ENCODE measurements around the gene GALNT13. TPM values are rescaled to one million over a fixed set of nuclear protein-coding genes. Genes with fewer than 3 reads are reported as not detected.

GALNT13 gene
- total RNA-seq, 2 experiments from 2014 or later: 0.32 to 0.60 TPM

GRCh38 chr2:154484338-154485099 is 612.8 kb downstream of the GALNT13 start:
- no peak for ATAC-seq
- no peak for TF ChIP-seq CTCF (IDR thresholded peaks at IDR 0.05)
- POLR2A ChIA-PET: no interaction called here
- no peak for DNase-seq
- H3K9me3 Mint-ChIP-seq: no peaks in the 10 kb centered on the region
- no peak overlapping the region for H3K4me3 Mint-ChIP-seq
- no peaks in the 10 kb centered on the region for H3K27me3 Mint-ChIP-seq
- H3K27ac Mint-ChIP-seq: no peak overlapping the region
- intact Hi-C loops (cut with micrococcal nuclease): no loop called here
- CTCF ChIA-PET: no interaction called here
- H3K36me3 Mint-ChIP-seq (ENCODE audit: low read depth): no peaks in the 10 kb centered on the region
- H3K4me1 Mint-ChIP-seq (ENCODE audit: low read depth): no peaks in the 10 kb centered on the region

GRCh38 chr2:154488801-154489200 is 617.1 kb downstream of the GALNT13 start:
- no peaks in the 10 kb centered on the region for H3K27me3 Mint-ChIP-seq
- ATAC-seq (no peak), DNase-seq (no peak)
- no peaks in the 10 kb centered on the region for H3K36me3 Mint-ChIP-seq (ENCODE audit: low read depth)
- POLR2A ChIA-PET: no interaction called here
- CTCF ChIA-PET: no interaction called here
- no peak overlapping the region for H3K4me3 Mint-ChIP-seq
- no peak overlapping the region for H3K27ac Mint-ChIP-seq
- no peak for TF ChIP-seq CTCF (IDR thresholded peaks at IDR 0.05)
- H3K4me1 Mint-ChIP-seq (ENCODE audit: low read depth): no peaks in the 10 kb centered on the region
- no peaks in the 10 kb centered on the region for H3K9me3 Mint-ChIP-seq
- intact Hi-C loops (cut with micrococcal nuclease): no loop called here

GRCh38 chr2:154489266-154489858 is 617.6 kb downstream of the GALNT13 start:
- H3K4me1 Mint-ChIP-seq (ENCODE audit: low read depth): no peaks in the 10 kb centered on the region
- H3K27ac Mint-ChIP-seq: no peak overlapping the region
- ChIA-PET CTCF (no interaction called here), POLR2A (no interaction called here)
- H3K36me3 Mint-ChIP-seq (ENCODE audit: low read depth): no peaks in the 10 kb centered on the region
- no peak for TF ChIP-seq CTCF (IDR thresholded peaks at IDR 0.05)
- no peak for ATAC-seq
- H3K27me3 Mint-ChIP-seq: no peaks in the 10 kb centered on the region
- H3K9me3 Mint-ChIP-seq: peaks cover under 1% of the 10 kb centered on the region
- H3K4me3 Mint-ChIP-seq: no peak overlapping the region
- DNase-seq: no peak
- intact Hi-C loops (cut with micrococcal nuclease): no loop called here

GRCh38 chr2:154490530-154490929 is 618.8 kb downstream of the GALNT13 start:
- ChIA-PET CTCF (no interaction called here), POLR2A (no interaction called here)
- ATAC-seq (no peak), DNase-seq (no peak)
- TF ChIP-seq CTCF (IDR thresholded peaks at IDR 0.05): no peak
- H3K27me3 Mint-ChIP-seq: no peaks in the 10 kb centered on the region
- H3K4me1 Mint-ChIP-seq (ENCODE audit: low read depth): no peaks in the 10 kb centered on the region
- intact Hi-C loops (cut with micrococcal nuclease): no loop called here
- H3K9me3 Mint-ChIP-seq: peaks cover 1% of the 10 kb centered on the region
- H3K36me3 Mint-ChIP-seq (ENCODE audit: low read depth): no peaks in the 10 kb centered on the region
- H3K4me3 Mint-ChIP-seq: no peak overlapping the region
- no peak overlapping the region for H3K27ac Mint-ChIP-seq

GRCh38 chr2:154495455-154495868 is 623.7 kb downstream of the GALNT13 start:
- Mint-ChIP-seq H3K27me3 (no peaks in the 10 kb centered on the region), H3K27ac (no peak overlapping the region), H3K36me3 (ENCODE audit: low read depth) (no peaks in the 10 kb centered on the region), H3K9me3 (peaks cover 7% of the 10 kb centered on the region), H3K4me1 (ENCODE audit: low read depth) (no peaks in the 10 kb centered on the region), H3K4me3 (no peak overlapping the region)
- ChIA-PET POLR2A (no interaction called here), CTCF (no interaction called here)
- ATAC-seq: no peak
- no peak for TF ChIP-seq CTCF (IDR thresholded peaks at IDR 0.05)
- DNase-seq: no peak
- intact Hi-C loops (cut with micrococcal nuclease): no loop called here
